Right ventricle myocardium superior (tissue), 1 donor: ENCODE results near the gene TARS3. TPM values are rescaled to one million over a fixed set of nuclear protein-coding genes. Genes with fewer than 3 reads are reported as not detected.
"Not testable (repeated sequence)": the region's sequence is repeated elsewhere in the genome, so short reads cannot be mapped to it uniquely, and the experiment has no call there.

Experiments
- ATAC-seq: fragments of 200-7000 bp; cut with Tn5 transposase; one replicate; pipeline ENCODE4 v1.9.1; 2020; ENCODE audit warnings: mild to moderate bottlenecking; ENCODE audit not compliant: poor library complexity
- DNase-seq: peaks from one replicate; pipeline ENCODE4 v3.0.0-alpha.2; 2020
- intact Hi-C: fragments of 100-400 bp; cut with DNase I; formaldehyde crosslinking; loops from one replicate; pipeline ENCODE4 v1.11.2; 2022
- long read RNA-seq: library from polyadenylated mRNA; unstranded; transcript quantifications from one replicate; pipeline ENCODE4 v2.0.0, GENCODE V29; 2021
- total RNA-seq: library from RNA; stranded (reverse); fragmentation: NEBNext Ultra II Directional; extraction: Animal tissue kit (Norgen Biotek cat#: 25700); gene quantifications from one replicate; pipeline ENCODE4 v1.2.1, GENCODE V29; 2021
- donor health status: DM: no; HTN: yes; CAD: no; lungs with severe emphysema.

TARS3 gene
- 29.9 TPM for total RNA-seq
- long read RNA-seq, transcript TARSL2-202 (20 exons, 2,774 nt): minor isoform, 8 of 210 reads
- long read RNA-seq, transcript TARSL2-201 (19 exons, 3,610 nt): major isoform, 190 of 210 reads
- long read RNA-seq, partial matches to known transcripts: 9 of 210 reads
- long read RNA-seq, other reads (novel, unspliced or antisense): 3 of 210 reads

GRCh38 chr15:101723874-101724674, at the start of gene TARS3:
TARS3 (minus strand) TSS chr15:101724473; CDS start chr15:101724387, 86 bp downstream.
- intact Hi-C loops: no loop called here

GRCh38 chr15:101773496-101774100, 49.3 kb upstream of the TARS3 start:
- intact Hi-C loops: no loop called here
- DNase-seq (no peak), ATAC-seq (no peak)

More at GRCh38 chr15:101723874-101724674, at the start of gene TARS3:
- ATAC-seq: peak; percentile 99
- peak; percentile 98 for DNase-seq

GRCh38 chr15:101772921-101773320, 48.6 kb upstream of the TARS3 start:
- no peak for DNase-seq
- intact Hi-C loops: no loop called here
- no peak for ATAC-seq

DNA sequence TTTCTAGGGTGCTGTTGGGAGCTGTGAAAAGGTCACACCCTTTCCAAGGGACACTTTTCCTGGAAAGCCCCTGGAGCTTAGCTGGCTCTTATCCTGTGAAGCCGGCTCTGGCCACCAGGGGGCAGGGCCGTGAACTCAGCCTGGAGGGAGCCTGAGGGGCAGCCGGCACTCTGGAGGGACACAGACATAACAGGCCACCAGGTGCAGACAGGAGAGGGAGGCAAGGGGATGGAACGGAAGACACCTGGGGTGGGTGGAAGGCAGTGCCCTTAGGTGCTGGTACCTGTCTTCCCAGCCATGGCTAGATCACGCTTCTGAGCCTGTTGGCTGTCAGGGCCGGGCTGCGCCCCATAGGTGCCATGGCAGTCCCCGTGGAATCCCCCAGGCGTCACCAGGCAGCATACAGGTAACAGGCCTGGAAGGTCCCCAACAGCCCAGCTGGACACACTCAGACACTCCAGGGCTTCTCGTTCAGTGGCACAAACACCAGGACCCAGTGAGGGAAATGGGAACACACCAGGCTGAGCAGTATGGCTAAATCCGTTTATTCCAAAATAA, 42.9 kb upstream of the TARS3 start:
- ATAC-seq, intact Hi-C loops: not testable (repeated sequence)

GRCh38 chr15:101765772-101766456, 41.6 kb upstream of the TARS3 start:
- no peak for ATAC-seq
- intact Hi-C loops: no loop called here
- no peak for DNase-seq

More for the DNA sequence above, 42.9 kb upstream of the TARS3 start:
- DNase-seq: not testable (repeated sequence)

GRCh38 chr15:101765340-101765671, 41.0 kb upstream of the TARS3 start:
- ATAC-seq, DNase-seq, intact Hi-C loops: not testable (repeated sequence)

DNA sequence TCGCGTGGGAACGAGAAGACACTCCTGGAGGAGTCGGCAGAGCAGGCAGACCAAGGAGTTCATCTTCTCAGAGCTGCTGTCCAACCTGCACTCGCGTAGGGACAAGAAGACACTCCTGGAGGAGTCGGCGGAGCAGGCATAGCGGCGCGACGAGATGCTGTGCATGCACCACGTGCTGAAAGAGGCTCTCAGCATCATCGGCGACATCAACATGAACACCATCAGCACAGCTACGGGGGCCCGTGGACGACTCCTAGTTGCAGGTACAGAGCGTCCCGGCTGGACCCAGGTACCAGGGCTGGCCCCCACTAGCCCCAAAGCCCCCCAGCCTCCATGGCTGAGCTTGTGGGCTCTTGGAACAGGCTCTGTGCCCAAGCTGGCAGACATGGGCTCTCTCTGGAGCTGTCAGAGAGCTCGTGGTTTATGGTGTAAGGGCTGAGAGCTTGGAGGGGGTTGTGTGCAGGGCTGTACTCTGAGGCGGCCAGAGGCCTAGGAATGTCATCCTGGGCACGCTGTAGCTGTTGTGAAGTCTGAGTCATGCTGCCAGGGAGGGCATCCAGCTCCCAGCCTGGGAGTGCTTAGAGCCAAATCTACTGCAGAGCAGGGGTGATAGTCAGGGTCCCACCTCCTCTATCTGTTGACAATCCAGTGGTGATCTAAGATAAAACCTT, 40.5 kb upstream of the TARS3 start:
- peak; percentile 96 for ATAC-seq
- intact Hi-C loops: not testable (repeated sequence)
- peak; percentile 61 for DNase-seq

DNA sequence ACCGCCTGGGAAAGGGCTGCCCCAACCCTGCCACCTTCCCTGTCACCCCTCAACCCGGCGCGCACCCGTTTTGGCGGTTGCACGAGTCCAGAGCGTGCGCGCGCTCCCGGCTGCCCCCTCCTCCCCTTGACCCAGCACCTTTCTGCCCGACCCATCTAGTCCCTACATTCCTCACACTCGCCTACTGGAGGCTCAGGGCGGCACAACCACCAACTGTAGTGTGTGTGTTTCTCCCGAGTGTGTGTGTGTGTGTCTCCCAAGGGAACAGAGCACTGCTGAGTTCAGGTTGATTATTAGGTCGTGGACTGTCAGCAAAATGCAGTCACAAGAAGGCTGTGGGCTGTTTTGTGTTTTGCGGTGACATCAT, 22.4 kb upstream of the TARS3 start:
- DNase-seq, intact Hi-C loops: not testable (repeated sequence)
- peak; percentile 37 for ATAC-seq

GRCh38 chr15:101734837-101735236, 10.6 kb upstream of the TARS3 start:
- intact Hi-C loops: not testable (repeated sequence)

GRCh38 chr15:101733545-101733944, 9.3 kb upstream of the TARS3 start:
- no peak for DNase-seq
- ATAC-seq: no peak
- intact Hi-C loops: no loop called here

More at GRCh38 chr15:101734837-101735236, 10.6 kb upstream of the TARS3 start:
- DNase-seq, ATAC-seq: not testable (repeated sequence)

- no peak for ATAC-seq
- intact Hi-C loops: no loop called here
These were observed 8.5 kb upstream of the TARS3 start for GRCh38 chr15:101732772-101733171.

GRCh38 chr15:101731746-101732145, 7.5 kb upstream of the TARS3 start:
- ATAC-seq: no peak
- no peak for DNase-seq
- intact Hi-C loops: no loop called here

More at GRCh38 chr15:101732772-101733171, 8.5 kb upstream of the TARS3 start:
- no peak for DNase-seq

DNA sequence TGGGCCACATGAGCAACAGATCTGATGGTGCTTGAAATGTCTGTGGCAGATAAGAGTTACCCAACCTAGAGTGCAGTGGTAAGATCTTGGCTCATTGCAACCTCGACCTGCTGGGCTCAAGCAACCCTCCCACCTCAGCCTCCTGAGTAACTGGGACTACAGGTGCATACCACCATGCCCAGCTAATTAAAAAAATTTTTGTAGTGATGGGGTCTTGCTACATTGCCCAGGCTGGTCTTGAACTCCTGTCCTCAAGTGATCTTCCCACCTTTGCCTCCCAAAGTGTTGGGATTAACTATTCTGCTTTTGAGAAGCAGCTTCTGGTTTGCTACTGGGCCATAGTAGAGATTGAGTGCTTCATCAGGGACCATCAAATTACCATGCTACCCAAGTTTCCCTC, 2.9 kb upstream of the TARS3 start:
- intact Hi-C loops: no loop called here
- DNase-seq (no peak), ATAC-seq (no peak)

DNA sequence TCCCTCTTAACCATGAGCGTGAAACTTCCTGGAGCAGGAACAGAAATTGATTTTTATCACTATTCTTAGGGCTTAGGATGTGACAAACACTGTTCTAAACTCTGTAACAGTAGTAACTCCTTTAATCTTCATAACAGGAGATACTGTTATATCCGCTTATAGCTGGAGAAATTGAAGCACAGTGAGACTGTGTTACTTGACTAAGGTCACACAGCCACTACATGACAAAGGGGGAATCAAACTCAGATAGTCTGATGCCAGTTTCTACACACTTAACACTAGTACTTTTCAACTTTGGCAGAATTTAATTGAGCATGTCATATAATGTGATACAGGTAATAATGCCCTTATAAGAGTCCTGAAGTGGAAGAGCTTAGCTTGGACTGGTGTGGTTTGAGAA, 800 bp upstream of the TARS3 start:
- ATAC-seq (no peak), DNase-seq (no peak)
- intact Hi-C loops: no loop called here

GRCh38 chr15:101724675-101725005, 367 bp upstream of the TARS3 start:
- intact Hi-C loops: no loop called here
- no peak for DNase-seq
- no peak for ATAC-seq

DNA sequence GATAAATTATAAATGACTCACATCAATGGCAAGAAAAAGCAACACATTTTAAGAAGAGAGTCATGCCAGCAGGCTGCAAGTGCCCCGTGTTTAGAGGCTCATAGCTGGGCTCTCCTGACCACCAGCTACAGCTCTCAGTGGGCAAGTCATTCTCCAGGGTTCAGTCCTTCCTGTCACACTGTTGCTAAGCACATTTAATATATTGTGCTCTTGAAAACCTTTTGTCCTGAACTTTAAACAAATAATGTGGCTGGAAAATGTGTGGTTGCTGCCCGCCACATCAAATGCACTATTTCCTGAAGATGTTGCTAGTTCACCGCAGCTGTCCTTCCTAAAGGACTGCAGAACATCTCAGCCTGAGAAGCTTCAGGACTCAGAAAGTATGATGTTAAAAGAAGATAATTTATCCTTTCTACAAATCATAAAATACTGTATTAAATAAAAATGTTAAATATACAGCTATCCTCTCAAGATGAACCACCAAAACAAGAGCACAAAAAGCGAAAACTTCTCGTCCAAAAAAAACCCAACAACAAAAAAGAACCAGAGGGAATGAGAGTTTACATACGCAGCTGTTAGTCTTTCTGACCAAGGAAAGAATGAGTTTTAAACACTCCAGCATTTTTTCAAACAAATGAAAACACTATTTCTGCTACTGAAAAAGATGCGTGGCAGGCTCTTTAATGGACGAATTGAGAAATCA, 951 bp downstream of the TARS3 start:
- ATAC-seq: no peak
- intact Hi-C loops: no loop called here

DNA sequence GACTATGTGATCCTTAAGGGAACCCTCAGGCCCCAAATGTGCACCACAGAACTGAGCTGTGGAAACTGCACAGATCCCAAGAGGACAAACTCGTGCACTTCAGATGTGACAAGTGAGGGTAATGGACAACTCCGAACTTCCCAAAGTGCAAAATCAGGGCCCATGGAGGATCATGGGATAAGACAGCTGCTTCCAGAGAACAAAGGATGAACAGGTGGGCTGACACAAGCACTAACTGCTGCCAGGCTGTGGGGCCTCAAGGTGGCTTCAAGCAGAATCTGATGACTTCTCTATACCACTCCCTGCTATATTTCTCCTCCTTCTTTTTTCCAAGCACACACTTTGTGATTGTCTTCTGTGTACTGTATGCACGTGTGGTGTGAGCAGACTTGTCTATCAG, 5.4 kb downstream of the TARS3 start:
- intact Hi-C loops: no loop called here
- ATAC-seq (no peak), DNase-seq (no peak)

More for the DNA sequence above, 951 bp downstream of the TARS3 start:
- no peak for DNase-seq

DNA sequence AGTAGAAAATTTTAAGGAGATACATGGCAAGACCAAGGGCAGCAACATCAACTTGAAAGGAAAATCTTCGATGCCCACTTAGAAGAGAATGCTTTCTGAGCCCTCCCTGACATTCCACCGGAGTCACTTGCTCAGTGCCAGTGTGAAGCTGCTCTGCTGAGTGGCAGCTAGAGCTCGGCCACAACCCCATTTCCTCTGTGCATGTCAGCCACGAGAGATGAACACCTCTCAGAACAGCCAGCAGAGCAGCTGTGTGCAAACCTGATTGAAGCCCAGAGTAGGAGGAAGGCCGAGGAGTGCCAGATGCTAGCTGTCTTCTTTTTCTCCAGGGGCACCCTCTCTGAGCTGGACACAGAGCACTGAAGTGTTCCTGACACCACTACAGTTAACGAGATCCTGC, 12.2 kb downstream of the TARS3 start:
- intact Hi-C loops: no loop called here
- ATAC-seq (no peak), DNase-seq (no peak)
